IMR-90 (cell line): ENCODE measurements around the gene H2BW2. TPM values are rescaled to one million over a fixed set of nuclear protein-coding genes. Genes with fewer than 3 reads are reported as not detected.

ENCODE experiments used
- ATAC-seq: fragments of 200-7000 bp; cut with Tn5 transposase; 2 replicates; pipeline ENCODE4 v1.9.1; 2020; ENCODE audit warnings: low read depth, mild to moderate bottlenecking, moderate library complexity
- BruUV-seq: library from RNA; stranded (reverse); fragments of 400-500 nt; replicated peaks from 2 replicates; lab custom pipeline; 2021; lab: Mats Ljungman, UMichigan
- CTCF ChIA-PET: fragments of 300-600 bp; formaldehyde crosslinking; extraction: SDS; loops from one replicate; lab custom pipeline; 2021; ENCODE audit warnings: antibody characterized with exemption; lab: Yijun Ruan, JAX
- POLR2A ChIA-PET: fragments of 300-600 bp; sonication (Branson Sonifier 250); formaldehyde crosslinking; loops from one replicate; lab custom pipeline; 2022; ENCODE audit warnings: antibody characterized with exemption; ENCODE audit not compliant: unreplicated experiment; lab: Charles Lee
- DNase-seq: peaks from one replicate; pipeline ENCODE4 v3.0.0; 2013
- H2AFZ ChIP-seq: replicated peaks from 2 replicates; pipeline ENCODE3; 2013; ENCODE audit warnings: low read length, mild to moderate bottlenecking; ENCODE audit not compliant: poor library complexity
- H2AK5ac ChIP-seq: 2 replicates; pipeline ENCODE4 v1.6.1; 2013; ENCODE audit warnings: low read depth, low read length, inconsistent platforms
- H2AK9ac ChIP-seq: replicated peaks from 2 replicates; pipeline ENCODE3; 2013; ENCODE audit warnings: mild to moderate bottlenecking, low read depth, low read length, moderate library complexity; ENCODE audit not compliant: poor library complexity
- H2BK120ac ChIP-seq: 2 replicates; pipeline ENCODE4 v1.6.1; 2013; ENCODE audit warnings: low read depth, low read length, inconsistent platforms
- H2BK15ac ChIP-seq: 3 replicates; pipeline ENCODE4 v1.6.1; 2013; ENCODE audit warnings: low read depth, low read length, inconsistent platforms
- H2BK20ac ChIP-seq: 2 replicates; pipeline ENCODE4 v1.6.1; 2013; ENCODE audit warnings: low read depth, mild to moderate bottlenecking, inconsistent platforms, low read length, moderate library complexity
- H2BK5ac ChIP-seq: 2 replicates; pipeline ENCODE4 v1.6.1; 2013; ENCODE audit warnings: mild to moderate bottlenecking, low read depth, low read length, inconsistent platforms; ENCODE audit not compliant: poor library complexity, severe bottlenecking
- H3K14ac ChIP-seq: replicated peaks from 2 replicates; pipeline ENCODE4 v1.6.1; 2013; ENCODE audit warnings: low read depth, low read length, inconsistent platforms
- H3K18ac ChIP-seq: 2 replicates; pipeline ENCODE4 v1.6.1; 2013; ENCODE audit warnings: low read depth, low read length, control low read depth
- H3K23ac ChIP-seq: 2 replicates; pipeline ENCODE4 v1.6.1; 2013; ENCODE audit warnings: low read depth, low read length, inconsistent platforms
- H3K27ac ChIP-seq: 2 replicates; pipeline ENCODE4 v1.5.1; 2013; ENCODE audit warnings: mild to moderate bottlenecking, control low read depth, low read length; ENCODE audit not compliant: insufficient read depth
- H3K27me3 ChIP-seq: 2 replicates; pipeline ENCODE4 v1.6.1; 2013; ENCODE audit warnings: low read length; ENCODE audit not compliant: control insufficient read depth, insufficient read depth
- H3K36me3 ChIP-seq: 2 replicates; pipeline ENCODE4 v1.6.1; 2013; ENCODE audit warnings: low read length, mixed read lengths; ENCODE audit not compliant: control insufficient read depth, insufficient read depth
- H3K4ac ChIP-seq: 2 replicates; pipeline ENCODE4 v1.6.1; 2013; ENCODE audit warnings: low read depth, low read length, inconsistent platforms
- H3K4me1 ChIP-seq: 2 replicates; pipeline ENCODE4 v1.6.1; 2013; ENCODE audit warnings: low read length, mixed read lengths; ENCODE audit not compliant: control insufficient read depth, insufficient read depth
- H3K4me2 ChIP-seq: 2 replicates; pipeline ENCODE4 v1.6.1; 2013; ENCODE audit warnings: low read depth, mild to moderate bottlenecking, control low read depth, low read length, moderate library complexity
- H3K4me3 ChIP-seq: 2 replicates; pipeline ENCODE4 v1.5.1; 2013; ENCODE audit warnings: low read depth, mild to moderate bottlenecking, control low read depth, low read length, moderate library complexity; ENCODE audit not compliant: insufficient read depth
- H3K56ac ChIP-seq: 2 replicates; pipeline ENCODE4 v1.6.1; 2013; ENCODE audit warnings: low read length, inconsistent platforms; ENCODE audit not compliant: insufficient read depth; ENCODE audit errors: extremely low read depth
- H3K79me1 ChIP-seq, 2 experiments: 2 replicates each; pipeline ENCODE4 v1.6.1; 2013; ENCODE audit warnings: low read length in 2 of 2, inconsistent platforms in 1 of 2, low read depth in 1 of 2
- H3K9ac ChIP-seq: 2 replicates; pipeline ENCODE4 v1.6.1; 2013; ENCODE audit warnings: low read depth, low read length, control low read depth
- H3K9me1 ChIP-seq: 2 replicates; pipeline ENCODE4 v1.6.1; 2013; ENCODE audit warnings: low read length, inconsistent platforms; ENCODE audit not compliant: insufficient read depth
- H3K9me3 ChIP-seq: 2 replicates; pipeline ENCODE4 v1.6.1; 2013; ENCODE audit warnings: low read length; ENCODE audit not compliant: control insufficient read depth, insufficient read depth
- H4K20me1 ChIP-seq: 2 replicates; pipeline ENCODE4 v1.6.1; 2013; ENCODE audit warnings: low read length, inconsistent platforms; ENCODE audit not compliant: insufficient read depth
- H4K5ac ChIP-seq: 2 replicates; pipeline ENCODE4 v1.6.1; 2013; ENCODE audit warnings: mild to moderate bottlenecking, low read depth, low read length, control low read depth
- H4K8ac ChIP-seq, 2 experiments: 2 replicates each; pipeline ENCODE4 v1.6.1; 2013; ENCODE audit warnings: low read depth in 2 of 2, low read length in 2 of 2, control low read depth in 1 of 2, inconsistent platforms in 1 of 2
- H4K91ac ChIP-seq: 2 replicates; pipeline ENCODE4 v1.6.1; 2013; ENCODE audit warnings: low read depth, low read length, inconsistent platforms; ENCODE audit not compliant: insufficient read depth
- BHLHE40 ChIP-seq: fragments of 150-350 bp; IDR thresholded peaks from 2 replicates; pipeline ENCODE4 v1.6.1; 2016; ENCODE audit warnings: mild to moderate bottlenecking, low read depth, low read length
- CEBPB ChIP-seq: IDR thresholded peaks from 2 replicates; pipeline ENCODE4 v1.6.1; 2012; ENCODE audit warnings: low read depth, low read length, improper control_type of control experiment
- CHD1 ChIP-seq: IDR thresholded peaks from 2 replicates; pipeline ENCODE4 v1.6.1; 2012; ENCODE audit warnings: low read depth, low read length, improper control_type of control experiment
- CTCF ChIP-seq: conservative IDR thresholded peaks from 2 replicates; pipeline ENCODE4 v1.5.1; 2012; ENCODE audit warnings: mild to moderate bottlenecking, low read depth, low read length, improper control_type of control experiment
- FOS ChIP-seq: fragments of 150-350 bp; IDR thresholded peaks from 2 replicates; pipeline ENCODE4 v1.6.1; 2016; ENCODE audit warnings: low read depth, low read length
- MAFK ChIP-seq: IDR thresholded peaks from 2 replicates; pipeline ENCODE4 v1.6.1; 2012; ENCODE audit warnings: low read depth, low read length, improper control_type of control experiment
- MAZ ChIP-seq: IDR thresholded peaks from 2 replicates; pipeline ENCODE4 v1.6.1; 2012; ENCODE audit warnings: low read depth, mild to moderate bottlenecking, low read length, improper control_type of control experiment, moderate library complexity, borderline replicate concordance
- MXI1 ChIP-seq: IDR thresholded peaks from 2 replicates; pipeline ENCODE4 v1.6.1; 2012; ENCODE audit warnings: low read depth, mild to moderate bottlenecking, low read length, moderate library complexity, borderline replicate concordance
- NFE2L2 ChIP-seq: fragments of 150-350 bp; IDR thresholded peaks from 2 replicates; pipeline ENCODE4 v1.6.1; 2016; ENCODE audit warnings: low read depth, mild to moderate bottlenecking, low read length
- POLR2A ChIP-seq: IDR thresholded peaks from 2 replicates; pipeline ENCODE4 v1.6.1; 2012; ENCODE audit warnings: mild to moderate bottlenecking, low read depth, low read length
- RAD21 ChIP-seq: IDR thresholded peaks from 2 replicates; pipeline ENCODE4 v1.6.1; 2012; ENCODE audit warnings: low read length, improper control_type of control experiment
- RCOR1 ChIP-seq: IDR thresholded peaks from 2 replicates; pipeline ENCODE4 v1.6.1; 2012; ENCODE audit warnings: mild to moderate bottlenecking, low read length, improper control_type of control experiment; ENCODE audit not compliant: insufficient replicate concordance
- RFX5 ChIP-seq: IDR thresholded peaks from 2 replicates; pipeline ENCODE4 v1.8.0; 2012; ENCODE audit warnings: low read depth, mild to moderate bottlenecking, low read length, moderate library complexity
- SMC3 ChIP-seq: fragments of 150-350 bp; IDR thresholded peaks from 2 replicates; pipeline ENCODE4 v1.6.1; 2016; ENCODE audit warnings: low read depth, mild to moderate bottlenecking, antibody characterized with exemption, low read length, moderate library complexity
- WGBS, 2 experiments: methylation state at CpG; one replicate each; pipeline versions ENCODE4 v1.1.5 to v1.1.7; 2013; ENCODE audit warnings: missing lambda C conversion rate in 2 of 2; ENCODE audit not compliant: insufficient read length in 1 of 2; ENCODE audit errors: extremely low coverage in 2 of 2; 5-methylcytosine and 5-hydroxymethylcytosine counted together
- dilution Hi-C: fragments of 300-500 bp; cut with HindIII; formaldehyde crosslinking; loops from one replicate; pipeline ENCODE4 v1.14.3; 2018; ENCODE audit warnings: low sequenced_read_pairs; ENCODE audit not compliant: unreplicated experiment
- in situ Hi-C: fragments of 300-500 bp; cut with MboI; formaldehyde crosslinking; loops from 3 replicates; pipeline ENCODE4 v1.14.3; 2019; ENCODE audit warnings: low sequenced_read_pairs, inconsistent platforms, mixed read lengths
- intact Hi-C: fragments of 100-400 bp; cut with micrococcal nuclease; formaldehyde crosslinking; loops from 2 replicates; pipeline ENCODE4 v1.10.0; 2022
- polyA plus RNA-seq, 3 experiments: library from polyadenylated mRNA; depleted of rRNA; stranded (reverse); fragments of >200 nt; gene quantifications; 2 replicates each; pipeline ENCODE4 v1.2.3, GENCODE V29; 2012; ENCODE audit warnings: low replicate concordance in 1 of 3
- total RNA-seq: library from RNA; depleted of rRNA; stranded (reverse); fragments of >200 nt; gene quantifications from 2 replicates; pipeline ENCODE4 v1.2.3, GENCODE V29; 2012
- TF ChIP-seq, protein P1 (sequence below): fragments of 150-350 bp; IDR thresholded peaks from 2 replicates; pipeline ENCODE4 v1.6.1; 2016; ENCODE audit warnings: low read depth, mild to moderate bottlenecking, low read length, moderate library complexity, borderline replicate concordance
- TF ChIP-seq, protein P2 (sequence below): fragments of 150-350 bp; IDR thresholded peaks from 2 replicates; pipeline ENCODE4 v1.6.1; 2017; ENCODE audit warnings: mild to moderate bottlenecking, antibody characterized with exemption, low read length, low read depth

Gene H2BW2
- total and polyA plus RNA-seq, 2 of the 4 experiments (the other 2 are of a cell fraction), result not detected

DNA sequence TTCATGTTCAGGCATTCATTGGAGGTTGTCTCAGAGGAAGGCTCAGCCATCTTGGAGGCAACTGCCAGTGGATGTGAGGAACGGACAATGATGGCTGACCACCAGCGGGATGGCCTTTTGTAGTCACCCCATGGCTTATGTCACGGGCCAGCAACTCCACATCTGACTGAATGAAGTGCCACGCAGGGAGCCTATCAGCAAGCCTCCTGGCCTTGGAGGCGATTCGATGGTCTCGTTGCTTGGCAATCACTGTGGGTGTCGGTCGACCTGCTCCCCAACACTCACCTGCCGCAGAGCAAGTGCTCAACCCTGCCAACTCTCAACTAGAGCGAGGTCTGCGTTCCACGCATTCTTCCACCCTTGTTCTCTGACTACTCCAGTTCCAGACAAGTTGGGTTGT lies 7.4 kb downstream of the H2BW2 start:
- H2BK15ac ChIP-seq, result no peak overlapping the region
- no peak overlapping the region for H3K27ac ChIP-seq
- H3K23ac ChIP-seq, result no peak overlapping the region
- WGBS, 2 experiments, result 53% methylated on average over 7 of the region's 13 CpGs; no CpG with 5 or more reads in 1 of the 2 experiments
- H4K8ac ChIP-seq, result no peak overlapping the region
- H2AK9ac ChIP-seq, result no peak overlapping the region
- no peak overlapping the region for H3K18ac ChIP-seq
- H3K9me3 ChIP-seq, result no peaks in the 10 kb centered on the region
- H4K20me1 ChIP-seq, result no peaks in the 10 kb centered on the region
- no peak overlapping the region for H3K4ac ChIP-seq
- DNase-seq (no peak), ATAC-seq (no peak)
- no peaks in the 10 kb centered on the region for H3K79me1 ChIP-seq
- TF ChIP-seq, protein P1, sequence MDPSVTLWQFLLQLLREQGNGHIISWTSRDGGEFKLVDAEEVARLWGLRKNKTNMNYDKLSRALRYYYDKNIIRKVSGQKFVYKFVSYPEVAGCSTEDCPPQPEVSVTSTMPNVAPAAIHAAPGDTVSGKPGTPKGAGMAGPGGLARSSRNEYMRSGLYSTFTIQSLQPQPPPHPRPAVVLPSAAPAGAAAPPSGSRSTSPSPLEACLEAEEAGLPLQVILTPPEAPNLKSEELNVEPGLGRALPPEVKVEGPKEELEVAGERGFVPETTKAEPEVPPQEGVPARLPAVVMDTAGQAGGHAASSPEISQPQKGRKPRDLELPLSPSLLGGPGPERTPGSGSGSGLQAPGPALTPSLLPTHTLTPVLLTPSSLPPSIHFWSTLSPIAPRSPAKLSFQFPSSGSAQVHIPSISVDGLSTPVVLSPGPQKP, result no peak
- TF ChIP-seq, protein P2, sequence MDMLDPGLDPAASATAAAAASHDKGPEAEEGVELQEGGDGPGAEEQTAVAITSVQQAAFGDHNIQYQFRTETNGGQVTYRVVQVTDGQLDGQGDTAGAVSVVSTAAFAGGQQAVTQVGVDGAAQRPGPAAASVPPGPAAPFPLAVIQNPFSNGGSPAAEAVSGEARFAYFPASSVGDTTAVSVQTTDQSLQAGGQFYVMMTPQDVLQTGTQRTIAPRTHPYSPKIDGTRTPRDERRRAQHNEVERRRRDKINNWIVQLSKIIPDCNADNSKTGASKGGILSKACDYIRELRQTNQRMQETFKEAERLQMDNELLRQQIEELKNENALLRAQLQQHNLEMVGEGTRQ, result no peak
- TF ChIP-seq CHD1 (no peak), MAZ (no peak), NFE2L2 (no peak), POLR2A (no peak), MXI1 (no peak), RFX5 (no peak), RCOR1 (no peak), FOS (no peak), CTCF (no peak), RAD21 (no peak), SMC3 (no peak), MAFK (no peak), CEBPB (no peak), BHLHE40 (no peak)
- H3K36me3 ChIP-seq, result no peaks in the 10 kb centered on the region
- no peak overlapping the region for H4K5ac ChIP-seq
- H3K9ac ChIP-seq, result no peak overlapping the region
- H3K14ac ChIP-seq, result no peak overlapping the region
- no peak overlapping the region for H3K56ac ChIP-seq
- ChIA-PET POLR2A (no interaction called here), CTCF (no interaction called here)
- peak overlapping the region; percentile 51 for H2AFZ ChIP-seq
- intact Hi-C loops, result no loop called here
- no peak overlapping the region for H2BK5ac ChIP-seq
- in situ Hi-C loops, result no loop called here
- no TSS peak for BruUV-seq
- no peak overlapping the region for H2BK20ac ChIP-seq
- no peaks in the 10 kb centered on the region for H3K9me1 ChIP-seq
- H4K91ac ChIP-seq, result no peak overlapping the region
- dilution Hi-C loops, result no loop called here
- no peak overlapping the region for H2BK120ac ChIP-seq
- no peak overlapping the region for H2AK5ac ChIP-seq
- no peak overlapping the region for H3K4me3 ChIP-seq
- H3K27me3 ChIP-seq, result peaks cover 16% of the 10 kb centered on the region
- H3K4me2 ChIP-seq, result no peak overlapping the region
- H3K4me1 ChIP-seq, result no peaks in the 10 kb centered on the region
